Suppressor macrophage (primary cell): ENCODE results near the gene FAAP100.
A peak's percentile ranks its signal among the peaks of the same experiment; 100 is the strongest.
"Not testable (repeated sequence)": the region's sequence is repeated elsewhere in the genome, so short reads cannot be mapped to it uniquely, and the experiment has no call there.

Experiments
- DNase-seq, 4 experiments: peaks; one replicate each; pipeline ENCODE4 v3.0.0-alpha.2; 2020 to 2022

The FAAP100 gene

DNA sequence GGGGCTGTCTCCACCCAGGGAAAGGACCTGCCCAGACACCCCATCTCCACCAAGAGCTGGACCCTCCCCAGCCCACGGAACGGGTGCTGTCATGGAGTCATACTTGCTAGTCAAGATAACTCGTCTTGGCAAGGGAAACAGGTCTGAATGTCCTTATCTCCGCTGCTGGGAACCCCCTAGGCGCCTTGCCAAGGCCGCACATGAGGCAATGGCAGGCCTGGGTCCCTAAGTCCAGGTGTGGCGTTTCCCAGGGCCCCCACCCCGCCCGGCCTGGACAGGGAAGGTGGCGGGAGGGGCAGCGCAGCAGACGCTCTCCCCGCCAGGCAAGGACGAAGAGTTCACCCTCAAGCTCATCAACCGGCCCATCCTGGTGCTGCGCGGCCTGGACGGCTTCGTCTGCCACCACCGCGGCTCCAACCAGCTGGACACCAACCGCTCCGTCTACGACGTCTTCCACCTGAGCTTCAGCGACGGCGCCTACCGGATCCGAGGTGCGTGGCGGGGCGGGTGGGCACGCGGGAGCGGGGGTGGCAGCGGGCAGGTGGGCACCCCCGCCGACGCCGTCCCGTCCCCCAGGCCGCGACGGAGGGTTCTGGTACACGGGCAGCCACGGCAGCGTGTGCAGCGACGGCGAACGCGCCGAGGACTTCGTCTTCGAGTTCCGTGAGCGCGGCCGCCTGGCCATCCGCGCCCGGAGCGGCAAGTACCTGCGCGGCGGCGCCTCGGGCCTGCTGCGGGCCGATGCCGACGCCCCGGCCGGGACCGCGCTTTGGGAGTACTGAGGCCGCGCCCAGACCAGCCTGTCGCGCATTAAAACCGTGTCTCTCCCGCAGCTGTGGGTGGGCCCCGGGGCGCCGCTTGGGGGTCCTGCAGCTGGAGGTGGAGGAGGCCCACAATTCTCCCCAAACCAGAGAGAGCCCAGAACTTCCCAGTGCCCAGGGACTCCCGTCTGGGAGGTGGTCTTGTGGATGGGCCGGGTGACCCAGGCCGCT, 15.6 kb downstream of the FAAP100 start:
- DNase-seq: peak in 2 of 4 experiments; percentile 26 to 31

DNA sequence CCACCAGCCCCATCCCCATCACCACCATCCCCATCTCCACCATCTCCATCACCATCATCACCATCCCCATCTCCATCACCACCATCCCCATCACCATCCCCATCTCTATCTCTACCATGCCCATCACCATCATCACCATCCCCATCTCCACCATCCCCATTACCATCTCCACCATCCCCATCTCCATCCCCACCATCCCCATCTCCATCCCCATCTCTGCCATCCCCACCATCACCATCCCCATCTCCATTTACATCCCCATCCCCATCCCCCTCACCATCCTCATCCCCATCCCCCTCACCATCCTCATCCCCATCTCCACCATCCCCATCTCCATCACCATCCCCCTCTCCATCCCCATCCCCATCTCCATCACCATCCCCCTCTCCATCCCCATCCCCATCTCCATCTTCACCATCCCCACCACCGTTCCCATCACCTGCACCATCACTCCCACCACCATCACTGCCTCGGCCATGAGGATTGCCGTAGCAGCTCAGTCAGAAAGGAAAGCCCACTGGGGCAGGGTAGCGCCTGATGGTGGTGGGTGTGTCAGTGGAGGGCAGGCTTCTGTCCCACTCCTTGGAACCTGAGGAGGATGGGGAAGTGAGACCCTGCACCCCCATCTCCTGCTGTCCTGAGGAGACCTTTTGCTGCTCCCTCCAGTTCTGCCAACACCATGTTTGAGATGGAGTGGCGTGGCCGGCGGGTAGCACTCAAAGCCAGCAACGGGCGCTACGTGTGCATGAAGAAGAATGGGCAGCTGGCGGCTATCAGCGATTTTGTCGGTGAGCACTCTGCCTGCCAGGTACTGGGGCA, 16.5 kb downstream of the FAAP100 start:
- no peak for DNase-seq

GRCh38 chr17:81535007-81535328, 17.2 kb downstream of the FAAP100 start:
- DNase-seq: no peak

GRCh38 chr17:81534157-81535006, 17.8 kb downstream of the FAAP100 start:
- no peak for DNase-seq

- DNase-seq: no peak
These were observed 18.6 kb downstream of the FAAP100 start for GRCh38 chr17:81533339-81534141.

- no peak for DNase-seq
These were observed 19.5 kb downstream of the FAAP100 start for GRCh38 chr17:81532490-81533287.

GRCh38 chr17:81531998-81532404, 20.2 kb downstream of the FAAP100 start:
- DNase-seq: not testable (repeated sequence)

GRCh38 chr17:81531013-81531412, 21.1 kb downstream of the FAAP100 start:
- DNase-seq: not testable (repeated sequence)

GRCh38 chr17:81529437-81529803, 22.7 kb downstream of the FAAP100 start:
- DNase-seq: no peak

DNA sequence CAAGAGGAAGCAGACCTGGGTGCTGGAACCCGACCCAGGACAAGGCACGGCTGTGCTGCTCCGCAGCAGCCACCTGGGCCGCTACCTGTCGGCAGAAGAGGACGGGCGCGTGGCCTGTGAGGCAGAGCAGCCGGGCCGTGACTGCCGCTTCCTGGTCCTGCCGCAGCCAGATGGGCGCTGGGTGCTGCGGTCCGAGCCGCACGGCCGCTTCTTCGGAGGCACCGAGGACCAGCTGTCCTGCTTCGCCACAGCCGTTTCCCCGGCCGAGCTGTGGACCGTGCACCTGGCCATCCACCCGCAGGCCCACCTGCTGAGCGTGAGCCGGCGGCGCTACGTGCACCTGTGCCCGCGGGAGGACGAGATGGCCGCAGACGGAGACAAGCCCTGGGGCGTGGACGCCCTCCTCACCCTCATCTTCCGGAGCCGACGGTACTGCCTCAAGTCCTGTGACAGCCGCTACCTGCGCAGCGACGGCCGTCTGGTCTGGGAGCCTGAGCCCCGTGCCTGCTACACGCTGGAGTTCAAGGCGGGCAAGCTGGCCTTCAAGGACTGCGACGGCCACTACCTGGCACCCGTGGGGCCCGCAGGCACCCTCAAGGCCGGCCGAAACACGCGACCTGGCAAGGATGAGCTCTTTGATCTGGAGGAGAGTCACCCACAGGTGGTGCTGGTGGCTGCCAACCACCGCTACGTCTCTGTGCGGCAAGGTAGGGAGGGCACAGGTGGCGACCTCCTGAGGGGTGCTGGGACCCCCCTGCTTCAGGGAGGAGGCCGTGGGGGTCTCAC, 23.3 kb downstream of the FAAP100 start:
- no peak for DNase-seq

GRCh38 chr17:81528384-81528650, 23.8 kb downstream of the FAAP100 start:
- DNase-seq: no peak

- no peak for DNase-seq
These were observed 24.4 kb downstream of the FAAP100 start, which contains the start of gene FSCN2 for GRCh38 chr17:81527591-81528383. Gene FSCN2 (plus strand): TSS chr17:81528377. CDS start chr17:81528532, 155 bp downstream.

GRCh38 chr17:81526662-81527571, 25.2 kb downstream of the FAAP100 start:
- no peak for DNase-seq

DNA sequence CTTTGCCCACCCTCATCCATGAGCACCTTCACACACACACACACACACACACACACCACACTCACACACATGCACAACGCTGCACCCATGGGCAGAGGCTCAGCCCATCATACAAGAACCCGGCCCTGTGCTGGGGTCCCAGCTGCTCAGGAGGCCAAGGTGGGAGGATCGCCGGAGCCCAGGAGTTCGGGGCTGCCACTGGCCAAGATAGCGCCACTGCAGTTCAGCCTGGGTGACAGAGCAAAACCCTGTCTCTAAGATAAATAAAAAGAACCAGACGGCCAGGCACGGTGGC, 27.3 kb downstream of the FAAP100 start:
- no peak for DNase-seq

- DNase-seq: no peak
These were observed 27.9 kb downstream of the FAAP100 start for GRCh38 chr17:81524039-81524864.

GRCh38 chr17:81523402-81524038, 28.6 kb downstream of the FAAP100 start:
- DNase-seq: no peak
